ENCODE measurements around the gene RAF1. TPM values are rescaled to one million over a fixed set of nuclear protein-coding genes. Genes with fewer than 3 reads are reported as not detected.

Gene RAF1
- total RNA-seq, 1 experiment from 2014 or later, result 68.8 TPM

GRCh38 chr3:12608376-12608775 is 55.5 kb downstream of the RAF1 start:
- Histone ChIP-seq H3K27me3 (ENCODE audit: control insufficient read depth, insufficient read depth, low read length) (no peaks in the 10 kb centered on the region), H3K27ac (ENCODE audit: low read length) (no peak overlapping the region), H3K36me3 (ENCODE audit: control insufficient read depth, insufficient read depth, low read length) (peaks cover 24% of the 10 kb centered on the region), H3K4me1 (ENCODE audit: control insufficient read depth, insufficient read depth, low read length) (no peaks in the 10 kb centered on the region), H3K4me3 (ENCODE audit: low read depth in 2 of 2, low read length in 2 of 2) (no peak overlapping the region), H3K9me3 (ENCODE audit: control insufficient read depth, insufficient read depth, low read depth, low read length) (no peaks in the 10 kb centered on the region)
- BruUV-seq (replicated peaks), result no TSS peak
- ChIA-PET CTCF (interaction anchor here (0.6 kb wide), 1 partner anchor 180 kb away, joined by 4 read pairs; no protein-coding TSS in a partner anchor), POLR2A (interaction anchor here (0.6 kb wide), 1 partner anchor 783 kb away, joined by 3 read pairs; no protein-coding TSS in a partner anchor)
- in situ Hi-C loops (cut with HindIII; ENCODE audit: low pct_unique_long_range_greater_than_20kb, low sequenced_read_pairs), result no loop called here
- intact Hi-C loops (cut with micrococcal nuclease; ENCODE audit: unreplicated experiment), result no loop called here
- ATAC-seq (no peak), DNase-seq (ENCODE audit: low read depth, low spot score) (no peak)
- no peak for TF ChIP-seq TCF7L2 (IDR thresholded peaks at IDR 0.05; ENCODE audit: low read depth, low read length)

DNA sequence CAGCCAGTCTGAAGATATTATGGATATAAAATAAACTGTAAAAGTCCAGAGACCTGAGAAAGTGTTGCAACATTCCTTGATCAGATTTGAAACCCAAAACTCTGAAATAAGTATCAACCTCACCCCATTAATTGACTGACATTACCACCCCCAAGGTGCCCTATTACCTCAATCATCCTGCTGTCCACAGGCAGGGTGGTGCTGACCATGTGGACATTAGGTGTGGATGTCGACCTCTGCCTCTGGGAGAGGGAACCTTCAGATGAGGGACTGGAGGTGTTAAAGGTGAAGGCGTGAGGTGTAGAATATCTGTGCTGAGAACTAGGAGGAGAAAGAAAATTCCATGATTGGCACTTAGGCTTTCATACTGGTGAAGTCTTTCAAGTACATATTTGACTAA is 59.9 kb downstream of the RAF1 start:
- no peaks in the 10 kb centered on the region for H3K4me1 ChIP-seq (ENCODE audit: control insufficient read depth, insufficient read depth, low read length)
- peaks cover 32% of the 10 kb centered on the region for H3K36me3 ChIP-seq (ENCODE audit: control insufficient read depth, insufficient read depth, low read length)
- no peak overlapping the region for H3K27ac ChIP-seq (ENCODE audit: low read length)
- no peaks in the 10 kb centered on the region for H3K27me3 ChIP-seq (ENCODE audit: control insufficient read depth, insufficient read depth, low read length)
- H3K9me3 ChIP-seq (ENCODE audit: control insufficient read depth, insufficient read depth, low read depth, low read length), result no peaks in the 10 kb centered on the region
- intact Hi-C loops (cut with micrococcal nuclease; ENCODE audit: unreplicated experiment), result no loop called here
- H3K4me3 ChIP-seq (ENCODE audit: low read depth in 2 of 2, low read length in 2 of 2), result no peak overlapping the region
- in situ Hi-C loops (cut with HindIII; ENCODE audit: low pct_unique_long_range_greater_than_20kb, low sequenced_read_pairs), result no loop called here
- TF ChIP-seq SIN3A (IDR thresholded peaks at IDR 0.05; ENCODE audit: borderline replicate concordance, insufficient read depth, low read depth, low read length), result no peak
- no peak for TF ChIP-seq POLR2AphosphoS5 (IDR thresholded peaks at IDR 0.05; ENCODE audit: low read depth, low read length)
- TF ChIP-seq, protein P1, sequence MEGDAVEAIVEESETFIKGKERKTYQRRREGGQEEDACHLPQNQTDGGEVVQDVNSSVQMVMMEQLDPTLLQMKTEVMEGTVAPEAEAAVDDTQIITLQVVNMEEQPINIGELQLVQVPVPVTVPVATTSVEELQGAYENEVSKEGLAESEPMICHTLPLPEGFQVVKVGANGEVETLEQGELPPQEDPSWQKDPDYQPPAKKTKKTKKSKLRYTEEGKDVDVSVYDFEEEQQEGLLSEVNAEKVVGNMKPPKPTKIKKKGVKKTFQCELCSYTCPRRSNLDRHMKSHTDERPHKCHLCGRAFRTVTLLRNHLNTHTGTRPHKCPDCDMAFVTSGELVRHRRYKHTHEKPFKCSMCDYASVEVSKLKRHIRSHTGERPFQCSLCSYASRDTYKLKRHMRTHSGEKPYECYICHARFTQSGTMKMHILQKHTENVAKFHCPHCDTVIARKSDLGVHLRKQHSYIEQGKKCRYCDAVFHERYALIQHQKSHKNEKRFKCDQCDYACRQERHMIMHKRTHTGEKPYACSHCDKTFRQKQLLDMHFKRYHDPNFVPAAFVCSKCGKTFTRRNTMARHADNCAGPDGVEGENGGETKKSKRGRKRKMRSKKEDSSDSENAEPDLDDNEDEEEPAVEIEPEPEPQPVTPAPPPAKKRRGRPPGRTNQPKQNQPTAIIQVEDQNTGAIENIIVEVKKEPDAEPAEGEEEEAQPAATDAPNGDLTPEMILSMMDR (IDR thresholded peaks at IDR 0.05), result no peak
- peak; percentile 62 to 65 for TF ChIP-seq REST (IDR thresholded peaks at IDR 0.05; ENCODE audit: insufficient read depth in 1 of 2, low read depth in 2 of 2, low read length in 1 of 2)
- no peak for TF ChIP-seq TCF7L2 (IDR thresholded peaks at IDR 0.05; ENCODE audit: low read depth, low read length)
- BruUV-seq (replicated peaks), result no TSS peak
- POLR2A ChIA-PET, result no interaction called here
- DNase-seq (ENCODE audit: low read depth, low spot score) (no peak), ATAC-seq (no peak)
- CTCF ChIA-PET, result no interaction called here

DNA sequence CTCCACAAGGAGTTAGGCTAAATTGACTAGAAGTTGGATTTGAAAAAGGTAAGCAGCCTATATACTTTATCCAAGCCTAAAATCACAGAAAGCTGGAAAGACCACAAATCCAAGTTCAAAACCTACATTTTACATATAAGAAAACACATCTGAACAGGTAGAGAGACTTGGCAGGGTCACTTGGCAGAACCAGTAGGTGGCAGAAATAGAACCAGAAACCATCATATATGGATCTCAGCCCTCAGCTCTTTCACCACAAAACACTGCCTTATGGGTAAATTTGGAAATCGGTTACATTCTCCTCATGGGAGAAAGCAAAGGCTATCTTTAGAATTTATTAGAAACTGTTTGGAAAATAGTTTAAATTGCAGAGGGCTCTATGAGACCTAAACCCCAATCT is 62.8 kb downstream of the RAF1 start:
- no peak overlapping the region for H3K27ac ChIP-seq (ENCODE audit: low read length)
- peaks cover 24% of the 10 kb centered on the region; the same call in 1 of the 2 replicates for H3K36me3 ChIP-seq (ENCODE audit: control insufficient read depth, insufficient read depth, low read length)

More for the DNA sequence above, 62.8 kb downstream of the RAF1 start:
- Histone ChIP-seq H3K4me3 (ENCODE audit: low read depth in 2 of 2, low read length in 2 of 2) (no peak overlapping the region), H3K9me3 (ENCODE audit: control insufficient read depth, insufficient read depth, low read depth, low read length) (no peaks in the 10 kb centered on the region), H3K4me1 (ENCODE audit: control insufficient read depth, insufficient read depth, low read length) (no peaks in the 10 kb centered on the region), H3K27me3 (ENCODE audit: control insufficient read depth, insufficient read depth, low read length) (no peaks in the 10 kb centered on the region)
- TF ChIP-seq, protein P1 (IDR thresholded peaks at IDR 0.05), result no peak
- no peak for TF ChIP-seq TCF7L2 (IDR thresholded peaks at IDR 0.05; ENCODE audit: low read depth, low read length)
- no peak for TF ChIP-seq SIN3A (IDR thresholded peaks at IDR 0.05; ENCODE audit: borderline replicate concordance, insufficient read depth, low read depth, low read length)
- TF ChIP-seq REST (IDR thresholded peaks at IDR 0.05; ENCODE audit: insufficient read depth in 1 of 2, low read depth in 2 of 2, low read length in 1 of 2), result no peak
- no peak for TF ChIP-seq POLR2AphosphoS5 (IDR thresholded peaks at IDR 0.05; ENCODE audit: low read depth, low read length)
- intact Hi-C loops (cut with micrococcal nuclease; ENCODE audit: unreplicated experiment), result no loop called here
- BruUV-seq (replicated peaks), result no TSS peak
- DNase-seq (ENCODE audit: low read depth, low spot score), result no peak
- no peak for ATAC-seq
- in situ Hi-C loops (cut with HindIII; ENCODE audit: low pct_unique_long_range_greater_than_20kb, low sequenced_read_pairs), result no loop called here
- CTCF ChIA-PET, result no interaction called here
- POLR2A ChIA-PET, result no interaction called here
